ENCODE results near the gene CREG2.

Gene CREG2

GRCh38 chr2:101362316-101362715 is 25.0 kb downstream of the CREG2 start:
- no peaks in the 10 kb centered on the region for H3K27me3 ChIP-seq (ENCODE audit: control insufficient read depth, insufficient read depth, low read length)
- no peak overlapping the region for H3K4me2 ChIP-seq (ENCODE audit: low read length)
- H3K36me3 ChIP-seq (ENCODE audit: control insufficient read depth, insufficient read depth, low read length), result no peaks in the 10 kb centered on the region
- H3K79me2 ChIP-seq, result no peaks in the 10 kb centered on the region
- no peaks in the 10 kb centered on the region for H3K9me3 ChIP-seq (ENCODE audit: control insufficient read depth, low read length)
- no peak overlapping the region for H3K9ac ChIP-seq
- no peak overlapping the region for H3K4me3 ChIP-seq (ENCODE audit: low read depth, low read length)
- H2AFZ ChIP-seq, result no peak overlapping the region
- no peak for TF ChIP-seq CTCF (IDR thresholded peaks at IDR 0.05)
- no peak overlapping the region for H3K27ac ChIP-seq
- no peaks in the 10 kb centered on the region for H3K4me1 ChIP-seq

- H3K4me1 ChIP-seq, result no peaks in the 10 kb centered on the region
- no peak overlapping the region for H2AFZ ChIP-seq
- no peaks in the 10 kb centered on the region for H3K36me3 ChIP-seq (ENCODE audit: control insufficient read depth, insufficient read depth, low read length)
- H3K9ac ChIP-seq, result no peak overlapping the region
- H3K4me3 ChIP-seq (ENCODE audit: low read depth, low read length), result no peak overlapping the region
- H3K27ac ChIP-seq, result no peak overlapping the region
- TF ChIP-seq CTCF (IDR thresholded peaks at IDR 0.05), result no peak
- H3K79me2 ChIP-seq, result no peaks in the 10 kb centered on the region
- no peaks in the 10 kb centered on the region for H3K27me3 ChIP-seq (ENCODE audit: control insufficient read depth, insufficient read depth, low read length)
- no peaks in the 10 kb centered on the region for H3K9me3 ChIP-seq (ENCODE audit: control insufficient read depth, low read length)
- no peak overlapping the region for H3K4me2 ChIP-seq (ENCODE audit: low read length)
Observed at GRCh38 chr2:101361522-101361921, 25.8 kb downstream of the CREG2 start.

- H3K79me2 ChIP-seq, result no peaks in the 10 kb centered on the region
Observed at GRCh38 chr2:101361121-101361520, 26.2 kb downstream of the CREG2 start.

GRCh38 chr2:101360232-101360631 is 27.1 kb downstream of the CREG2 start:
- Histone ChIP-seq H3K9me3 (ENCODE audit: control insufficient read depth, low read length) (no peaks in the 10 kb centered on the region), H3K4me2 (ENCODE audit: low read length) (no peak overlapping the region), H3K36me3 (ENCODE audit: control insufficient read depth, insufficient read depth, low read length) (no peaks in the 10 kb centered on the region), H3K79me2 (no peaks in the 10 kb centered on the region), H3K4me3 (ENCODE audit: low read depth, low read length) (no peak overlapping the region), H3K4me1 (no peaks in the 10 kb centered on the region), H3K27me3 (ENCODE audit: control insufficient read depth, insufficient read depth, low read length) (no peaks in the 10 kb centered on the region), H2AFZ (no peak overlapping the region), H3K9ac (no peak overlapping the region), H3K27ac (no peak overlapping the region)
- TF ChIP-seq CTCF (IDR thresholded peaks at IDR 0.05), result no peak

More at GRCh38 chr2:101361121-101361520, 26.2 kb downstream of the CREG2 start:
- no peak for TF ChIP-seq CTCF (IDR thresholded peaks at IDR 0.05)
- H3K9ac ChIP-seq, result no peak overlapping the region
- no peak overlapping the region for H3K27ac ChIP-seq
- no peak overlapping the region for H3K4me3 ChIP-seq (ENCODE audit: low read depth, low read length)
- no peaks in the 10 kb centered on the region for H3K36me3 ChIP-seq (ENCODE audit: control insufficient read depth, insufficient read depth, low read length)
- no peaks in the 10 kb centered on the region for H3K27me3 ChIP-seq (ENCODE audit: control insufficient read depth, insufficient read depth, low read length)
- no peak overlapping the region for H2AFZ ChIP-seq
- no peaks in the 10 kb centered on the region for H3K9me3 ChIP-seq (ENCODE audit: control insufficient read depth, low read length)
- no peaks in the 10 kb centered on the region for H3K4me1 ChIP-seq
- no peak overlapping the region for H3K4me2 ChIP-seq (ENCODE audit: low read length)

GRCh38 chr2:101359410-101359954 is 27.8 kb downstream of the CREG2 start:
- Histone ChIP-seq H3K27ac (no peak overlapping the region), H2AFZ (no peak overlapping the region), H3K36me3 (ENCODE audit: control insufficient read depth, insufficient read depth, low read length) (no peaks in the 10 kb centered on the region)

More at GRCh38 chr2:101359410-101359954, 27.8 kb downstream of the CREG2 start:
- Histone ChIP-seq H3K79me2 (no peaks in the 10 kb centered on the region), H3K27me3 (ENCODE audit: control insufficient read depth, insufficient read depth, low read length) (no peaks in the 10 kb centered on the region), H3K9me3 (ENCODE audit: control insufficient read depth, low read length) (no peaks in the 10 kb centered on the region), H3K4me1 (no peaks in the 10 kb centered on the region), H3K4me3 (ENCODE audit: low read depth, low read length) (no peak overlapping the region), H3K9ac (no peak overlapping the region), H3K4me2 (ENCODE audit: low read length) (no peak overlapping the region)
- no peak for TF ChIP-seq CTCF (IDR thresholded peaks at IDR 0.05)
